ENCODE data around the gene ZMYND19. TPM values are rescaled to one million over a fixed set of nuclear protein-coding genes. Genes with fewer than 3 reads are reported as not detected.

Gene ZMYND19
- total and polyA plus RNA-seq, 2 of the 8 experiments (the other 6 are each of a cell fraction or from before 2014, with no cell fraction given): 42.4 to 58.7 TPM

DNA sequence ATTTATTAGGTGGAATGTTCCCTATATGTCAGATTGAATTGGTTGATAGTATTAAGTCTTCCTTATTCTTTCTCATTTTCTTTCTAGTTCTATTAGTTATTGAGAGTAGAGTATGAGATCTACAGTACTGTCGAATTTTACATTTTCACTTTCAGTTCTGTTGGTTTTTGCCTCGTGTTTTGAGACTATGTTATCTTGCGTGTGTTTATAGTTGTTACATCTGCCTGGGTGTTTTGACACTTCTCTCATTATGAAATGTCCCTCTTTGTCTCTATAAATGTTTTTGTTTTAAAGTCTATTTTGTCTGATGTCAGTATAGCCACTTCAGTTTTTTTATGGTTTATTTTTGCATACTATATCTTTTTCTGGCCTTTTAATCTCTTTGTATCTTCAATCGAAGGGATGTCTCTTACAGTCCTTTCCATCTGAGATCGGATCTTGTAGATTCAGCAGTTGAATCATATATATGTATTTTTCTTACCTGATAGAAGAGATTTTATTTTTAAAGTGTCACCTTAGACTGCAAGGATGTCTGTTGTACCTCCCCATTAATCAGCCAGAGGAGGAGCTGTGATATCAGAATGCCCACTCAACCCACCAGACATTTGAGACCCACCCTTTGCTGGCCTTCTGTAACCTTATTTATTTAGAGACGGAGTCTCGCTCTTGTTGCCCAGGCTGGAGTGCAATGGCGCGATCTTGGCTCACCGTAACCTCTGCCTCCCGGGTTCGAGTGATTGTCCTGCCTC is 49.2 kb upstream of the ZMYND19 start:
- Histone ChIP-seq H2BK120ac (replicated peaks; ENCODE audit: low read depth, low read length) (no peak overlapping the region), H2BK15ac (ENCODE audit: low read length) (no peak overlapping the region), H2BK5ac (ENCODE audit: low read depth, low read length) (no peak overlapping the region), H2AFZ (ENCODE audit: low read length) (no peak overlapping the region), H2BK12ac (ENCODE audit: low read depth, low read length) (no peak overlapping the region), H3K4me3 (ENCODE audit: extremely low read depth in 1 of 4, insufficient read depth in 2 of 4, low read depth in 3 of 4, low read length in 4 of 4) (no peak overlapping the region), H2AK5ac (ENCODE audit: low read depth, low read length) (no peak overlapping the region), H3K4me2 (ENCODE audit: insufficient read depth in 1 of 2, low read depth in 2 of 2, low read length in 2 of 2) (no peak overlapping the region), H4K5ac (ENCODE audit: insufficient read length, low read depth, low read length) (no peak overlapping the region), H3K23me2 (ENCODE audit: low read depth, low read length) (no peaks in the 10 kb centered on the region), H4K91ac (replicated peaks; ENCODE audit: insufficient read length, low read length) (no peak overlapping the region), H3K79me2 (ENCODE audit: control insufficient read depth in 1 of 2, insufficient read depth in 2 of 2, low read length in 2 of 2) (peaks cover 17 to 94% of the 10 kb centered on the region in 2 experiments), H3K36me3 (ENCODE audit: control insufficient read depth in 2 of 4, insufficient read depth in 4 of 4, low read length in 3 of 4) (peaks cover 0 to 10% (median 0%) of the 10 kb centered on the region in 4 experiments; a peak in 2 of 8 replicates), H3K27ac (ENCODE audit: low read depth, low read length) (no peak overlapping the region), H3K56ac (replicated peaks; ENCODE audit: insufficient read length, low read depth, low read length) (no peak overlapping the region), H3K23ac (ENCODE audit: insufficient read length) (no peak overlapping the region), H4K20me1 (replicated peaks in 1 of 2; ENCODE audit: control insufficient read depth in 1 of 2, insufficient read depth in 2 of 2, low read length in 2 of 2) (peaks cover 4 to 23% of the 10 kb centered on the region in 2 experiments), H3K18ac (ENCODE audit: extremely low read depth, low read length) (no peak overlapping the region), H3K79me1 (ENCODE audit: low read depth, low read length) (peaks cover 21% of the 10 kb centered on the region), H3K9me3 (ENCODE audit: insufficient read depth in 2 of 2, low read depth in 1 of 2, low read length in 1 of 2) (no peaks in the 10 kb centered on the region), H3K4me1 (replicated peaks in 1 of 4; ENCODE audit: control insufficient read depth in 3 of 4, insufficient read depth in 4 of 4, low read length in 3 of 4) (peaks cover 0 to 2% (median 0%) of the 10 kb centered on the region in 4 experiments; a peak in 1 of 7 replicates), H2BK20ac (ENCODE audit: low read length) (no peak overlapping the region), H3K4ac (replicated peaks; ENCODE audit: insufficient read length, low read depth, low read length) (no peak overlapping the region), H3K27me3 (replicated peaks in 1 of 4; ENCODE audit: control insufficient read depth in 3 of 4, extremely low read depth in 1 of 4, insufficient read depth in 3 of 4, low read length in 3 of 4) (no peaks in the 10 kb centered on the region), H3K9ac (replicated peaks in 1 of 4; ENCODE audit: extremely low read depth in 1 of 4, low read depth in 3 of 4, low read length in 3 of 4) (no peak overlapping the region), H4K8ac (ENCODE audit: extremely low read depth, insufficient read depth, low read length) (no peak overlapping the region), H3K14ac (ENCODE audit: insufficient read length) (no peak overlapping the region)
- CTCF ChIA-PET (ENCODE audit: partially characterized antibody): interaction anchor here (0.7 to 1.4 kb wide), 2 partner anchors 30 to 33 kb away, joined by 3 to 5 read pairs; no protein-coding TSS in a partner anchor
- no peak for DNase-seq (ENCODE audit: low read depth in 1 of 2, low spot score in 2 of 2)
- POLR2A ChIA-PET (ENCODE audit: partially characterized antibody): interaction anchor here (0.6 to 2.2 kb wide), 5 partner anchors 9 to 27 kb away, joined by 3 to 6 read pairs (median 4); partner anchors contain the start of gene EHMT1
- WGBS, 2 experiments (ENCODE audit: extremely low coverage in 1 of 2, insufficient coverage in 1 of 2, insufficient read length in 1 of 2, insufficient replicate concordance in 2 of 2, low coverage in 1 of 2, low lambda C conversion rate in 2 of 2, missing lambda C conversion rate in 1 of 2): 95% methylated on average over 12 of the region's 12 CpGs; no CpG with 5 or more reads in 1 of the 2 experiments
- FAIRE-seq: no peak
- TF ChIP-seq ASH2L (IDR thresholded peaks at IDR 0.05; ENCODE audit: low read length): no peak
- TF ChIP-seq CHD1 (IDR thresholded peaks at IDR 0.05; ENCODE audit: low read depth, low read length): no peak
- TF ChIP-seq SRF (IDR thresholded peaks at IDR 0.05; ENCODE audit: low read depth, low read length): no peak
- no peak for TF ChIP-seq KDM1A (IDR thresholded peaks at IDR 0.05; ENCODE audit: borderline replicate concordance, low read length)
- TF ChIP-seq TCF12 (IDR thresholded peaks at IDR 0.05; ENCODE audit: low read depth, low read length): no peak
- no peak for TF ChIP-seq CREB1 (IDR thresholded peaks at IDR 0.05)

Data from H1 (cell line).